Thyroid gland (tissue), 4 donors: ENCODE results near the gene VEPH1.

Experiments
- POLR2A ChIP-seq, 2 donors: fragments of 450-650 bp; IDR thresholded peaks; one replicate each; pipeline ENCODE4 v1.6.1; 2017; ENCODE audit warnings: antibody characterized with exemption in 2 of 2, mild to moderate bottlenecking in 2 of 2, moderate library complexity in 1 of 2
- TF ChIP-seq, protein P1 (sequence below), 6 experiments: fragments of 200-600 bp in 3 of 6; fragments of 450-650 bp in 3 of 6; sonication (generic) in 3 of 6; IDR thresholded peaks; one replicate each; pipeline ENCODE4 v1.5.1; 2016 to 2019; ENCODE audit warnings: antibody characterized with exemption in 6 of 6, mild to moderate bottlenecking in 2 of 6, inconsistent platforms in 1 of 6, moderate library complexity in 1 of 6

DNA sequence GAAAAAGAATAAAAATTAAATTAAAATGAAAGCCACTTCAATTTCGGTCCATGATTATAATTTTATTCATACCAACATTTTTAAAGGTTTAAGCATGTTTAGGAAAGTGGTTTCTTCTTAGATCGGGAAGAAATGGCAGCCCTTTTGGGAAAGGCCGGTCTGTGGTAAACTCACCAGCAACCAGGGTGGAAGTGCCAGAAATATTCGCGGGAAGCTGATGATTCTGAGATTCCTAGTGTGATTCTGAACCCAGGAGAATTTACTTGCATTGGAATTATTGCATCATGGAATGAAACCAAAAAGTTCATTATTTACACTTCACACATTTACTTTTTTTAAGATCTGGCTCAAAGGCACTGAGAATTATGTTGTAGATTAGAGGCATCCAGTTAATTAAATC is 246.1 kb downstream of the VEPH1 start:
- TF ChIP-seq, protein P1, sequence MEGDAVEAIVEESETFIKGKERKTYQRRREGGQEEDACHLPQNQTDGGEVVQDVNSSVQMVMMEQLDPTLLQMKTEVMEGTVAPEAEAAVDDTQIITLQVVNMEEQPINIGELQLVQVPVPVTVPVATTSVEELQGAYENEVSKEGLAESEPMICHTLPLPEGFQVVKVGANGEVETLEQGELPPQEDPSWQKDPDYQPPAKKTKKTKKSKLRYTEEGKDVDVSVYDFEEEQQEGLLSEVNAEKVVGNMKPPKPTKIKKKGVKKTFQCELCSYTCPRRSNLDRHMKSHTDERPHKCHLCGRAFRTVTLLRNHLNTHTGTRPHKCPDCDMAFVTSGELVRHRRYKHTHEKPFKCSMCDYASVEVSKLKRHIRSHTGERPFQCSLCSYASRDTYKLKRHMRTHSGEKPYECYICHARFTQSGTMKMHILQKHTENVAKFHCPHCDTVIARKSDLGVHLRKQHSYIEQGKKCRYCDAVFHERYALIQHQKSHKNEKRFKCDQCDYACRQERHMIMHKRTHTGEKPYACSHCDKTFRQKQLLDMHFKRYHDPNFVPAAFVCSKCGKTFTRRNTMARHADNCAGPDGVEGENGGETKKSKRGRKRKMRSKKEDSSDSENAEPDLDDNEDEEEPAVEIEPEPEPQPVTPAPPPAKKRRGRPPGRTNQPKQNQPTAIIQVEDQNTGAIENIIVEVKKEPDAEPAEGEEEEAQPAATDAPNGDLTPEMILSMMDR (IDR thresholded peaks at IDR 0.05): no peak
- no peak for TF ChIP-seq POLR2A (IDR thresholded peaks at IDR 0.05)
